ENCODE measurements around the gene DGUOK. TPM values are rescaled to one million over a fixed set of nuclear protein-coding genes. Genes with fewer than 3 reads are reported as not detected.
"Not testable (repeated sequence)": the region's sequence is repeated elsewhere in the genome, so short reads cannot be mapped to it uniquely, and the experiment has no call there.

Gene DGUOK
- 79.7 TPM for total RNA-seq

- intact Hi-C loops (cut with DNase I), result loop anchor here (1.0 to 10.0 kb wide), 9 partner anchors 56 to 692 kb away; partner anchors contain the start of genes BOLA3, CCT7, PRADC1 and STAMBP
- Histone ChIP-seq H3K27me3 (no peaks in the 10 kb centered on the region), H3K27ac (peak within 1 kb of the TSS; percentile 95 to 97), H3K9me3 (no peaks in the 10 kb centered on the region), H3K4me1 (peaks cover 3 to 28% of the 10 kb centered on the region in 2 donors), H3K36me3 (peaks cover 0 to 6% of the 10 kb centered on the region in 2 donors), H3K4me3 (peak within 1 kb of the TSS; percentile 76 to 83)
- DNase-seq (ENCODE audit: low spot score in 2 of 2), result peak; percentile 96 to 99
- no peak for TF ChIP-seq CTCF (IDR thresholded peaks at IDR 0.05)
These were observed at the start of gene DGUOK for GRCh38 chr2:73926493-73927327. Gene DGUOK, plus strand, starts transcription at chr2:73926880. Its CDS starts 31 bp downstream, at chr2:73926911.

DNA sequence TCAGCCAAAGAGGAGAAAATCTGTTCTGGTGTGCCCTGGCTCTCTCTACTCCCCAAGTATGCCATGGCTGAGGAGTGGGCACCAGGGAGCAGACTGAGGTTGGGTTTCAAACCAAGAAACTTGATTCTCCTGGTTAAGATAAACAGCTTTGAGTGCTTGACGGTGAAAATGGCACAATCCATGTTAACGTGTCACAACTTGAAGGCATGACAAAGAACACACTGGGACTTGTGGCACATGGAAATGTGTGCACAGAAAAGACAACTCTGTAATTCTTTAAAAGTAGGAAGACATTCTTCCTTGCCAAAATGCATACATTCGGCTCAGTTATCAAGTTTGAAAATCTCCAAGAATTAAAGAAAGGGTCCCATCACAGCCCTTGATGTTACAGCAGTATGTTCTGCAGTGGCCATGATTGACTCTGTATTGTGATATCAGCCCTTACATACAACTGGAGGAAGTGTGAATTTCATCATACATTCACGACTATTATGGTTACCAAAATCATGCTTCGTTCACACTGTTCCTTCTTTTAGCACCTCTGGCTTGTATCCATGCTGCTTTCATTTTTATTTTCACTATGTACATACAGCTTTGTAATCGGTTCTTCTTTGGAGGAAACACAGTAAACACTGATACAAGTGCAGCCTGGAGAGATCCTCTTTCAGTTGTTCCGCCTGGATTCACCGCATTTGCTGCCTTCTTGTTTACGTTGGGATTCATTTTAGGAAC lies 49.4 kb upstream of the DGUOK start:
- Histone ChIP-seq H3K4me3 (no peak overlapping the region), H3K4me1 (no peaks in the 10 kb centered on the region), H3K36me3 (no peaks in the 10 kb centered on the region), H3K9me3 (no peaks in the 10 kb centered on the region), H3K27me3 (no peaks in the 10 kb centered on the region), H3K27ac (no peak overlapping the region)
- no peak for TF ChIP-seq CTCF (IDR thresholded peaks at IDR 0.05)
- intact Hi-C loops (cut with DNase I), result no loop called here
- DNase-seq (ENCODE audit: low spot score in 2 of 2), result no peak

GRCh38 chr2:73877984-73878383 lies 48.7 kb upstream of the DGUOK start:
- H3K9me3 ChIP-seq; H3K27ac ChIP-seq; H3K4me3 ChIP-seq; H3K36me3 ChIP-seq; intact Hi-C loops (cut with DNase I); H3K4me1 ChIP-seq; H3K27me3 ChIP-seq; DNase-seq (ENCODE audit: low spot score in 2 of 2): not testable (repeated sequence)

GRCh38 chr2:73885406-73885805 lies 41.3 kb upstream of the DGUOK start:
- intact Hi-C loops (cut with DNase I), result no loop called here
- H3K36me3 ChIP-seq, result no peaks in the 10 kb centered on the region
- H3K9me3 ChIP-seq, result no peaks in the 10 kb centered on the region
- H3K27ac ChIP-seq, result no peak overlapping the region
- H3K27me3 ChIP-seq, result no peaks in the 10 kb centered on the region
- TF ChIP-seq CTCF (IDR thresholded peaks at IDR 0.05), result no peak
- DNase-seq (ENCODE audit: low spot score in 2 of 2), result no peak
- H3K4me1 ChIP-seq, result peaks cover 0 to under 1% of the 10 kb centered on the region in 2 donors
- no peak overlapping the region for H3K4me3 ChIP-seq

DNA sequence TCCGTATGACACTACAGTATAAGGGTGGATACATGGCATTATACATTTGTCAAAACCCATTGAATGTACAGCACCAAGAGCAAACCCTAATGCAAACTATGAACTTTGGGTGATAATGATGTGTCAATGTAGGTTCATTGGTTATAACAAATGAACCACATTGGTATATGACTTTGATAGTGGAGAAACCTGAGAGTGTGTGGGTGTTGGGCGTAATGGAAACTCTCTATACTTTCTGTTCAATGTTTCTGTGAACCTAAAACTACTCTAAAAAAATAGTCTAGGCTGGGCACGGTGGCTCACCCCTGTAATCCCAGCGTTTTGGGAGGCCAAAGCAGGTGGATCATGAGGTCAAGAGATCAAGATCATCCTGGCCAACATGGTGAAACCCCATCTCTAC lies 40.3 kb upstream of the DGUOK start:
- intact Hi-C loops (cut with DNase I), result no loop called here
- no peaks in the 10 kb centered on the region for H3K27me3 ChIP-seq
- H3K27ac ChIP-seq, result no peak overlapping the region
- H3K4me3 ChIP-seq, result no peak overlapping the region
- peaks cover 0 to 3% of the 10 kb centered on the region in 2 donors for H3K4me1 ChIP-seq
- H3K36me3 ChIP-seq, result no peaks in the 10 kb centered on the region
- DNase-seq (ENCODE audit: low spot score in 2 of 2), result no peak
- no peak for TF ChIP-seq CTCF (IDR thresholded peaks at IDR 0.05)
- H3K9me3 ChIP-seq, result no peaks in the 10 kb centered on the region

- H3K27ac ChIP-seq; intact Hi-C loops (cut with DNase I); H3K27me3 ChIP-seq; H3K4me3 ChIP-seq; H3K9me3 ChIP-seq; H3K36me3 ChIP-seq; DNase-seq (ENCODE audit: low spot score in 2 of 2): not testable (repeated sequence)
- peaks cover 5 to 12% of the 10 kb centered on the region in 2 donors for H3K4me1 ChIP-seq
These were observed 38.9 kb upstream of the DGUOK start for GRCh38 chr2:73887596-73888353.
